NCI-H146 (cell line): Measurements from ENCODE around the gene LBR.

ENCODE experiments used
- DNase-seq: peaks from one replicate; lab custom pipeline; 2025; lab: John Stamatoyannopoulos, UW

LBR gene

DNA sequence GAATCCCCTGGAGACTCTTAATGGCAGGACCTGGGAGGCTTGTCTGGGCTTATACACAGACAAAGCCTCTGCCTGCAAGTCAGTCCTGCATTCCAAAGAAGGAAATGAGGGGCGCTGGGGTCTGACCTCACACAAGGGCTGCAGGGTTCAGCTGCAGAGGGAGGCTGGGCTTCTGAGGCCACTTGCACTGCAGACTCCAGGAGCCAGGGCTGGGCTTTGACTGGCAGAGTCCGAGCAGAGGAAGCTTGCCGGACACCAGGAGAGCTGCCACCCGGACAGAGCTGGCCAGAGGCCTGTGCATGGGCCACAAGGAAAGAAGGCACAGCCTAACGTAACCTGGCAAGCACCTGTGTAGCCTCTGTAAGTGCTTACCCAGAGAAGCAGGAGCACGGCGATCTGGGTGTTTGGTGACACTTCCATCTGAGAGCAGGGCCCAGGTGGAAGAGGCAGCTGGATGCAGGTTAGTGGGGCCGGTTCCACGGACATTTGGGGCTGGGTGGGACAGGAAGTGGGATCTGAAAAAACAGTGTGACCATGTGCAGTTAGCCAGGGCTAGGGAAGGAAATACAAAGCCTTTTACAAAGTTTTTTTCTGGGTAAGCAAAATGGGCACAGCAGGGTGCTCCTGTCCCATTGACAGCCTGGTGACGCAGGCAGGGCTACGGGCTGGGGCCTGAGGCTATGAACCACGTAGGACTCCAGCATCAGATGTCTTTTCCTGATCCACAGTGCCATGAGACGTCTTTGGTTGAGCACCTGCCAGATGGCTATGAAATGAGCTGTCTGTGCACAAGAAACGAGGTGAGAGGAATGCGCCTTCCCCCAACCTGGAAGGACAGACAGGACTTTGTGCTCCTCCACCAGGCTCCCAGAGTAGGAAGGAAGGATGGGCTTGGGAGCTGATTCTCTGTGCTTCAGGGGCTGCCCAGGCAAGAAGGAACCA is 37.3 kb upstream of the LBR start:
- peak; percentile 79 for DNase-seq

- DNase-seq: peak; percentile 87
Measured at GRCh38 chr1:225462714-225463574, 35.1 kb upstream of the LBR start.

DNA sequence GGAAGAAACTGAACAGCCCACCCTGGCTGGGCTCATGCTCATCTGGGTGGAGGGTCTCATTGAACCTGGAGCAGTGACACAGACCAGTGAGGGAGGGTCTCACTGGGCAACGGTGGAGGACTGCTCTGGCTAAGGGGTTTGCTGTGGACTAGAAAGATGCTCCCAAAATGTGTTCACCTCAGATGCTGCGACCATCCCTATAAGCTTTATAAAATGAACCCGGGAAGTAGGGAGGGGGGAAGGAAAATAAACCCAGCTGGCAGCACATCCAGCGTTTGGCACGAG is 34.5 kb upstream of the LBR start:
- peak; percentile 70 for DNase-seq

GRCh38 chr1:225461533-225462428 is 33.9 kb upstream of the LBR start:
- DNase-seq: no peak

DNA sequence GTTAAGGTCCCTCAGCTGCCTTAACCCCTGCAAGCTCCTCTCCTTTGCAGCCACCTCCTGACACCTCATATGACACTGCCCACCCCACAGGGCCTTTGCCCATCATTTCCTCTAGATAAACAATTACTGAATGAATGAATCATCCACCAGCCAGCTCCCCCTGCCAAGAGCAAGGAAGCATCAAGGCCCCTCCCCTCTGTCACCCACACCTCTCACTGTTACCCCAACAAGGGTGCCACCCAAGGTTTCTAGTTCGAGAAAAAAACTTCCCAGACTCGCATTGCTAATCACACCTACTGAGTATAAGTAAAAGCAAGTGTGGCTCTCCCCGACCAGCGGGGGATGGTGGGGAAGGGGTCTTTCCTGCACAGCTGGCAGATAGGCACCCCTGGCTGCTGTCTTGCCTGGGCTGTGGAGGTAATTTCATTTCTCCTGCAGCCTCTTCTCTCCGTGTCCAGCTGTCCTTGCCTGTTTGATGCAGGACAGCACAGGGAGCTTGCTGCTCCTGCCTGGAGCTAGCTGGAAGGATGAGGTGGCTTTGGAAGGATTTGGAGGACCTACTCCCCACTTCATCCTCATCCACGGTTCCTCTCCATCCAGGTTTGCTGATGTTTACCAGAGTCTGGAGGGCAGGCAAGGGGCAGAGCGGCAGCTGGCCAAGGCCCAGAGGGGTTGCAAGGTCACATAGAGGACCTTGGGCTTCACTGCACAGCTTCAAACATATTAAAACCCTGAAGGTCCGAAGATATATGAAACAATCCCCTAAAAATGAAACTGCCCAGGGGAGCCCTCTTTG is 33.1 kb upstream of the LBR start:
- no peak for DNase-seq

DNA sequence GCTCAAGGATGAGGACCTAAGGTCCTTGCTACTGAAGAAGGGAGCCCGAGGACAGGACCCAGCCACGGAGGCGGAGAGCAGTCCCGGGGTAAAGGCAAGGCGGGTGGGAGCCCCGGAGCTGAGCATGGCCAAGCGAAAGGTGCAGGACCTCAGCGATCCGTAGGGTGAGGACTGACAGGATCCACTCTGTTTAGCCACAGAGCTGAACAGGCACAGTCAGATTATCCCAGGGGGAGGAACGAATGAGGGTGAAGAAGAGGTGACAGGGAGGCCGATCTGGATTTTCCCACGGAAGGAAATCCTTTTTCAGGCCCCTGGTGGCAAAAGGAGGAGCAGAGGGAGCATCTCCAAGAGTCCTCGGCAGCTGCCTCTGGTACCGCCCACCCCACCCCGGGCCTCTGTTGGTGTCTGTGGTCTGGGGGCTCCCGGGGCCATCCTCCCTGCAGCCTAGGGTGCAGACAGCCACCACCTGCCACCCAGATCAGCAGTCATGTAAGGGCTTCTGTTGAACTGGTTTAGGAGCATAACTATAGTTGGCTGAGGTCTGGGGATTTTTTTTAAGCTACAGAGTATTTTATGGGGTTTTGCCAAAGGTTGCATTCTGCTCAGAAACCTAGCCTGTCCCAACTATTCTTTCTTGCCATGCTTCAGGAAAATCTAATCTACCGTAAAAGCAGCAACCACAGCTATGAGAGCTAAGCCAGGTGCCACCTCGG is 32.3 kb upstream of the LBR start:
- no peak for DNase-seq

DNA sequence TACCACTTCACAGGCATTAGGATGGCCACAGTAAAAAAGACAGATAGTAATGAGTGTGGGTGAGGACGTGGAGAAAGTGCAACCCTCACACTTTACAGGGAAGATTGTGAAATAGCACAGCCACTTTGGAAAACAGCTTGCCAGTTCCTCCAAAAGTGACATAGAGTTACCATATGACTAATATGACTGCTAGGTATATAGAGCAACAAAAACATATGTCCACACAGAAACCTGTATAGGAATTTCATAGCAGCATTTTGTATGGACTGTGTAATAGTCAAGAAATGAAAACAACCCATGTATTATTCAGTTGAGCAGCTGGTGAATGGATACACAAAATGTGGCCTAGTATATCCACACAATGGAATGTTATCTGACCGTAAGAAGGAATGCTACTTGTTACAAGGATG is 30.4 kb upstream of the LBR start:
- DNase-seq: no peak

DNA sequence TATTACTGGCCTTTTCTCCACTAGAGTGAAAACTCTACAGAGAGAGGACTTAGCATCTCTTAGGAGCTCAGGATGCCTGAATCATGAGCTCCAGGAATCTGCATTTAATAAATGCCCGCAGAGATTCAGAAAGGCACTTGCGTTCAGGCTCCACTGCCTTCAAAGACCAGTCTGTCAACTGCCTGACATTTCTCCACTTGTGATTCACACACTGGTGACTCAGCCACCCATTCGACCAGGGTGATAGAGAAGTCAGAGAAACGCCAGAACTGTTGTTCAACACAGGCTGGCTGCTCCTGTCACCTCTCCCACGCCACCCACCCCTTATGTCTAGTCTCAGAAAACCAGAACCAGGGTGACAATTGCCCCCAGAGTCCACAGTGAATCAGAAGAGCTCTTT is 26.9 kb upstream of the LBR start:
- DNase-seq: peak; percentile 28

GRCh38 chr1:225453797-225454648 is 26.2 kb upstream of the LBR start:
- peak; percentile 62 for DNase-seq

GRCh38 chr1:225451840-225452515 is 24.1 kb upstream of the LBR start:
- no peak for DNase-seq

DNA sequence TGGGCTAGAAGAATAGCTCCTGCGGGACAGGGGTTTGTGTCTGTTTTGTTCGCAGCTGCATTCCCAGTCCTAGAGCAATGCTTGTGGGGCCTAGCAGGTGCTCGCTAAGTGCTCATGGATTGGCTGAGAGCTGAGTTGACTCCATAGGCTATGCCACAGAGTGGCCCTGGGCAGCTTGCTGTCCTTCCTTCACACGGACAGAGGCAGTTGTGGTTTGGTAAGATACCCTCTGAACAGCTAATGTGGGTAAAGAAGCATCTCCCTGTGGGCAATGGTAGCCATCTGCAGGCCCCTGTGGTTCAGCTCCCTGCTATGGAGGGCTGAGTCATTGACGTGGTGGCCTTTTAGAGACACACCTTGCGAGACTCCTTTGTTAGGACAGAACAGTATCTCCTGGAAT is 23.5 kb upstream of the LBR start:
- no peak for DNase-seq

DNA sequence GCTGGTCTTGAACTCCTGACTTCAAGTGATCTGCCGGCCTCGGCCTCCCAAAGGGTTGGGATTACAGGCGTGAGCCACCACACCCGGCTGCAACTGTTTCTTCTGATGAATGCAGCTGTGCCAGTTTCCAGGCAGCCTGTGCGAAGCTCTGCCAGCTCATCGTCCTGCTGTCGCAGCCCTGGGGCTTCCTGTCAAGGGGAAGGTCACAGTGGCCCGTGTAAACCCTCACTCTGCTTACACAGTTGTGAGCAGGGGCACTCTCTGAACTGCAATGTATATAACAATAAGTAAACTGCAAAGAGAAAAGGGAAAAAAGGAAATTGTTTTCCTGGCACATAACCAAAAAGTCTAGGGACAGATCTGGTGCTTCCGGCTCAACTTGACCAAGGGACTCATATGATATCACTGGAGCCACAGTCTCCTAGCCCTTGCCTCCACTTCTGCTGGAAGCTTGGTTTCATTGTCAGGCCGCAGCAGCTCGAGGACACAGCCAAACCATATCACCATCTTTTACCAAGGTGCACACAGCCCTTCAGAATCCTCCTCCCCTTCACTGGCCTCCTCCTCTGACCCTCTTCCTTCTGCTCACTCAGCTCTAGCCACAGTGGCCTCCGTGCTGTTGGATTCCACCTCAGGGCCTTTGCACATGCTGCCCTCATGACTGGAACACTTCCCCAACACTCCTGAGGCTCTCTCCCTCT is 22.8 kb upstream of the LBR start:
- DNase-seq: no peak

DNA sequence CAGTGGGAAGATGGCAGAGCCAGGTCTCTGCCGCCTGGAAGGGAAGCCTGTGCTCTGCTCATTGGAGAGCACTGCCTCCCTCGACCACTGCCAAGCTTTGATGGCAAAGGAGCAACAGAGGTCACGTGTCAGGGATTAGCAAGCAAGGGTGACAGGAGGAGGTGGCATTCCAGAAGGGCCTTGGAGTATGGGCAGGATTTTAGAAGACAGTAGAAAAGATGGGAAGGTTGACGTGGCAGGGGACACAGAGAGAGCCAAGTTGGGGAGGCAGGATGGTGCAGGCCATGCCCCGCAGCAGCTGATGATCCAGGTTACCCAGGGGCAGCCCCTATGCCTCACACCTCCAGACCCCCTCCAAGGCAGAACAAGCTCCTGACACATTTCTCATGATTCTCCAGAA is 21.9 kb upstream of the LBR start:
- DNase-seq: no peak

GRCh38 chr1:225449261-225449660 is 21.4 kb upstream of the LBR start:
- DNase-seq: no peak

GRCh38 chr1:225448146-225448805 is 20.4 kb upstream of the LBR start:
- no peak for DNase-seq

- DNase-seq: no peak
Measured at GRCh38 chr1:225447650-225448089, 19.8 kb upstream of the LBR start.

GRCh38 chr1:225446981-225447615 is 19.3 kb upstream of the LBR start:
- DNase-seq: no peak
